PC-3 (cell line): ENCODE measurements around the gene LRRC41.

Source experiments
- EZH2 ChIP-seq: fragments of 300-600 bp; sonication (generic); IDR thresholded peaks from one replicate; pipeline ENCODE4 v1.6.1; 2017; ENCODE audit warnings: antibody characterized with exemption, mild to moderate bottlenecking, low read length; ENCODE audit not compliant: unreplicated experiment
- TF ChIP-seq, protein P1 (sequence below): fragments of 300-600 bp; sonication (generic); conservative IDR thresholded peaks from 2 replicates; pipeline ENCODE4 v1.5.1; 2017; ENCODE audit warnings: antibody characterized with exemption, low read depth, mild to moderate bottlenecking, low read length

DNA sequence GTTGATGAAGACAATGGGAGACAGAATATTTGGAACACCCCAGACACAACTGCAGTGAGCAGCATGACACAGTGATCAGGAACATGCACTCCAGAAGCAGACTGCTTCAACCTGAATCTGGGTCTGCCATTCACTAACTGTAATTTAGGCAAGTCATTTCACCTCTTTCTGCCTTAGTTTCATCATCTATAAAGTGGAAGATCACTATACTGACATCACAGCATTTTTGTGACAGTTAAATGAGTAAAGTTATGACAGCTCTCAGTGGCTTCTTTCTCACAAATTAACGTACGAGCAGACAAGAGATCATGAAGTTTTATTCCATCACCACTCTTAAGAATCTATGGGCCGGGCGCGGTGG lies 14.3 kb downstream of the LRRC41 start:
- TF ChIP-seq, protein P1, sequence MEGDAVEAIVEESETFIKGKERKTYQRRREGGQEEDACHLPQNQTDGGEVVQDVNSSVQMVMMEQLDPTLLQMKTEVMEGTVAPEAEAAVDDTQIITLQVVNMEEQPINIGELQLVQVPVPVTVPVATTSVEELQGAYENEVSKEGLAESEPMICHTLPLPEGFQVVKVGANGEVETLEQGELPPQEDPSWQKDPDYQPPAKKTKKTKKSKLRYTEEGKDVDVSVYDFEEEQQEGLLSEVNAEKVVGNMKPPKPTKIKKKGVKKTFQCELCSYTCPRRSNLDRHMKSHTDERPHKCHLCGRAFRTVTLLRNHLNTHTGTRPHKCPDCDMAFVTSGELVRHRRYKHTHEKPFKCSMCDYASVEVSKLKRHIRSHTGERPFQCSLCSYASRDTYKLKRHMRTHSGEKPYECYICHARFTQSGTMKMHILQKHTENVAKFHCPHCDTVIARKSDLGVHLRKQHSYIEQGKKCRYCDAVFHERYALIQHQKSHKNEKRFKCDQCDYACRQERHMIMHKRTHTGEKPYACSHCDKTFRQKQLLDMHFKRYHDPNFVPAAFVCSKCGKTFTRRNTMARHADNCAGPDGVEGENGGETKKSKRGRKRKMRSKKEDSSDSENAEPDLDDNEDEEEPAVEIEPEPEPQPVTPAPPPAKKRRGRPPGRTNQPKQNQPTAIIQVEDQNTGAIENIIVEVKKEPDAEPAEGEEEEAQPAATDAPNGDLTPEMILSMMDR, result no peak
- no peak for TF ChIP-seq EZH2
